GM18526 (cell line): Measurements from ENCODE around the gene RAD21L1.

Source experiments
- POLR2A ChIP-seq: IDR thresholded peaks from 3 replicates; pipeline ENCODE4 v1.6.1; 2011; ENCODE audit not compliant: insufficient read length; ENCODE audit errors: extremely low read depth

The RAD21L1 gene

DNA sequence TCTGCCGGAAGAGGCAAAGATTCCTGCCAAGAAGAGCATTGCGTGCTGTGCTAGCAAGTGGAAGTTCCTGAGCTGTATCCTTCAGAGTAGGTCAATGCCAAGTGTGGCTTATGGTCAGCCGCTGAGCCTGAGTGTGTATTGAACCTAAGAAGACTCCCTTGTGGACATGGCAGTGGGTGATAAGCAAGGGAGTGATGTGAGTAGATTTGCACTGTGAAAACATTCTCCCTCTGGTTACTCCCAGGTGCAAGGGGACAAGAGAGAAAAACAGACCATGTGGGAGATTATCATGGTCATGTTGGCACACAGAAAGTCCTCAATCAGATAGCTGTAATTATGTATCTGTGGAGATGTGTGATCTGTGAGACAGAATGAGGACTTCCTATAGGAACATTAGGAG is 35.0 kb upstream of the RAD21L1 start:
- no peak for TF ChIP-seq POLR2A

DNA sequence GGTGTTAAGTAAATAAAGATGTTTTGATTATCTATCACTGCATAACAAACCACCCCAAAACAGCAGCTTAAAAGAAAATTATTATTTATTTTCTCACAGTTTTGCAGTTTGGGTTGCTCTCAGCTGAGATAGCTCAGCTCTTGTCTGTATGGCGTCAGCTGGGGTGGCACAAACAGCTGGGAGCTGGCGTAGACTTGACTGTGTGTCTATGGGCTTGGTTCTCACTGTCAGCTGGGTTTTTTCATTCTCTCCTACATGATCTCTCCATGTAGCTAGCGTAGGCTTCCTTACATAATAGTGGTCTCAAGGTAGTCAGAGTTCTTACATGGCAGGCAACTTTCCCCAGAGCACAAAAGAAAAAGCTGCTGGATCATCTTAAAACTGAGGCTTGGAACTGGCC is 34.5 kb upstream of the RAD21L1 start:
- no peak for TF ChIP-seq POLR2A

DNA sequence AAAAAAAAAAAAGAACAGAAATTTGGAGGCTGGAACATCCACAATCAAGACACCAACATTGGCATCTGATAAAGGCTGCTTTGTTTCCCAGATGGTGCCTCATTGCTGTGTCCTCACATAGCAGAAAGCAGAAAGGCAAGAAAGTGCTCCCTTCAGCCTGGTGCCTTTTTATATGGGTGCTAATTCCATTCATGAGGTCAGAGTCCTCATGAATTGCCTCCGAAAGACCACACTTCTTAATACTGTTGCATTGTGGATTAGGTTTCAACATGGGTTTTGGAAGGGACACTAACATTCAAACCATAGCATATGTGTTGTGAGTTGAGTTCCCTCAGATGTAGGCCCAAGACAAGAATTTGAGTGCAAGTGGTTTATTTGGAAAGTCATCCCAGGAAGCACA is 30.6 kb upstream of the RAD21L1 start:
- TF ChIP-seq POLR2A, result no peak

DNA sequence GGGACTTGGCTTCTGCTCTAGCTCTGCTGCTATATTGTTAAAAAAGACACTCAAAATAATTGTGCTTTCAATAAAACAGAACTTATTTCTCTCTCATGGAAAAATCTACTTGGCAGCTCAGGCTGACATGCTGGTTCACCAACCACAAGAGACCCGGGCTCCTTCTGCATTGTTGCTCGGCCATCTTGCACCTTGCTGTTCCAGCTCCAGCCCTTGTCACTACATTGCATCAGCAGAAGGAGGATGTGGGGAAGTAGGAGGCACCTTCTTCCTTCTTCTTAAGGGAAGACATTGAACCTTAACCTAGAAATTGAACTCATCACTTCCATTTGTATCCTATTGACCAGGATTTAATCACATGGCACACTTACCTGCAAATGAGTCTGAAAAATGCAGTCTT is 29.2 kb upstream of the RAD21L1 start:
- no peak for TF ChIP-seq POLR2A

DNA sequence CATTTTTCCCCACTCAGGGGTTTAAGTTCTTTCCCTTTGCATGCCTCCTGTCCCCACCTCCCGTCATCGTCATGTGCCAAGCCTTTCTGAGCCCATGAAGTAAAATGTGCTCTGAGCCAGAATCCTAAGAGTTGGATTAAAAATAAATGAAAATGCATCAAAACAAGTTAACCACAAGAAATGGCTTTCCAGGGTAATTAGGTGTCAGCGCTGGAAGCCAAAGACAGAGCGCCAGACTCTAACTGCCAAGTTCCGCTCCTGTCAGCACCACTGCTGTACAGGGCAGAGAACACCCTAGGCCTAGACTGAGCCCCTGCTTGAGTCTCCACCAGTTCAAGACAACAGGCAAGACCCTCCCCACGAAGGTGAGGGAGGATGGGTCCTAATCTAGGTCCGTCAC is 28.0 kb upstream of the RAD21L1 start:
- no peak for TF ChIP-seq POLR2A

DNA sequence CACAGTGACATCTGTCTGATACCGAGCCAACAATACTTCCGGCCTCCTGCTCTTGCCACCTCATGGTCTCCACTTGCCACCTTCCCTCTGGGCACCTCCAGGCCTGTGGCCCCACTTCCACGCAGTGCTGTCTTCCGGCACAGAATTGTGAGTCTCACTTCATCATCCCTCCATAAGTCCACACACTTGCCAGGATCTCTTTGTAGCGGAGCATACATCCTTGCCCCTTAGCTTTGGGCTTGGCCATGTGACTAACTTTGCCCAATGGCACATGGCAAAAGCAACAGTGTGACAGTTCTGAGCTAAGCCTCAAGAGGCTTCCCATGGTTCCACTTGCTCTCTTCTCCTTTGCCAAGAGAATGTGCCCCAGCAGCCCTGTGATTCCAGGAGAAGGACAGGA is 27.1 kb upstream of the RAD21L1 start:
- TF ChIP-seq POLR2A, result no peak

DNA sequence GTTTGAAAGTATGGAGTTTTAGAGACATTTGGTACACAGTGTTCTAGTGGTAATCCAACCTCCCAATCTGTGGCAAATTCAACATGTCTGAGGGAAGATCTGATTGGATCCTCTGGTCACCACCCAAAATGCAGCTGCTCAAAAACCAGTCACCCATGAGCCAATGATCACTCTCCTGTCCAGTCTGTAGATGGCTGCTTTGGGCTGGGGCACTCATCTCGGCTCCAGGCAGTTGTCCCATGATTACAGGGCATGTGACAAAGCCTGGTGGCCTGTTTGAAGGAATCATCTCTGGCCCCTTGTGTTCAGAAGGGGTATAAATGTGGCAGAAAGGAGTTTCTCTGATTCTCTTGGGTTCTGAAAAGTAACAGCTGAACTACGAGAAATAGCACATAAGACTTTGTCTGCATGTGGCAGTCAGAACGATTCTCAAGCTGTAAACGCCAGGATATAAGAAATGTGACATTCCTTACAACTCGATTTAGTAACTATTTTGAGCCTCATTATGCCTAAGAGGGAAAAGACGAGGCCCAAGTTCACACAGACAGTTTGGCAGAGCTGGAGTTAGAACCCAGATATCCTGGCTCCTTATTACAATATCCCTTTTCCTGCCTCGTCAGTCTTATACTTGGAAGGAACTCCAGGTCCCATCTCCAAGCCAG is 26.5 kb upstream of the RAD21L1 start:
- no peak for TF ChIP-seq POLR2A

DNA sequence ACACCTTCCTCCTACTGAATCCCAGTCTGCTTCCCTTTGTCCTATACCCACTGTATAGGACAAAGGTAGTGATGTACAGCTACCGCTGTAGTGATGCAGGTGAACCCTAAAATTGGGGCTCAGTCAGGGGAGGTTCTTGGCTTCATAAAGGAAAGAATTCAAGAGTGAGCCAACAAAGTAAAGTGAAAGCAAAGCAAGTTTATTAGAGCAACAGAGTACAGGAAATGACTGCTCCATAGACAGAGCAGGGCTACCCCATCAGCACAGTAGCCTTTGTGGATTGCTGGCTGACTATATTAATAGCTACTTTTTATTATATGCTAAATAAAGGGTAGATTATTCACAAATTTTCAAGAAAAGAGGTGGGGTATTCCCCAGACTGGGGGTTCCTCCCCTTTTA is 25.9 kb upstream of the RAD21L1 start:
- TF ChIP-seq POLR2A, result no peak

DNA sequence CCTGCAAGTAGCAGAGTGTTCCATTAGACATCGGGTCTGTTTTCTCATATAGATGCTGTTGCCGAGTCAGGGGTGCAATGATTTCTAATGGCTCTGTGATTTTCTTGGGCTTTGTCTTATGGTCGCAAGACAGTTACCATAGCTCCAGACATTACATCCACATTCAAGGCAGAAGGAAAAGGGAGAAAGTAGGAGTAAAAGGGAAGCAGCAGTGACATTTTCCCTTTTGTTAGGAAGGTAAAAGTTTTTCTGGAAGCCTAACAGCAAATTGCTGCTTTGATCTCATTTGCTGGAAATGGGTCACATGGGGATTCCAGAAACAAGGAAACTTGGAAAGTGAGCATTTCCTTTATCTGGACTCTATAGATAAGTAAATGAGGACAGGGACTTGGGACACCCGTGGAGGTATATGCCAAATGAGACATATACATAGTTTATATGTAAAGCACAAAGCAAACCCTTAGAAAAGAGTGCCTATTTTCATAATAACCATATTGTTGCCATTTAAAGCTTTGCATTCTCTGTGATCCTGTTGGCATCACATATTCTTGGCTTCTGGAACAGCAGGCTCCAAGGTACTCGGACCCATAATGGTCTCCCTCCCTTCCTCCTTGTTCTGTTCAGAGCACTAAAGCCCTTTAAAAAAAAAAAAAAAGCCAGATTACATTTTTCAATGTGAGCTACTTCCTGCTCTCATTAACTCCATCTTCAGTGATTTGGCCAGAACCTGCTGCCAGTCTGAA is 22.9 kb upstream of the RAD21L1 start, which contains the start of gene C20orf202:
Gene C20orf202, plus strand, starts transcription at position 693 of the 743 bp plus-strand sequence. CDS start 132 bp downstream, outside the sequence.
- no peak for TF ChIP-seq POLR2A

DNA sequence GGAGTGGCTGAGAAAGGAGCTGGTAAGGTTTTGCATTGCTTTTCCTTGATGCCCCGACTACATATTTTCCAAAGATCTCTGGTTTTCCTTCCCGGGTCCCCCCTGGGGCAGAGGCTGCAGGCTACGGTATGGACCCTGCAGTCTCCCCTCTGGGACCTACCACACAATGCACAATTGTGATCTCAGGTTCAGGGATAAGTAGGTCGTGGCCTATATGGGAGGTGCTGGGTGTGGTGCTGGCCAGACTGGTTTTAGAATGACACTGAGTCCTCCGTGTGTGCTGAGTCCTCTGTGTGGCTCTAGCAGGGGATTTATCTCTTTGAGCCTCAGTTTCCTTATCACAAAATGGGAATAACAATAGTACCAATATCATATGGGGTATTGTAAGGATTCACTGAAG is 22.2 kb upstream of the RAD21L1 start:
- no peak for TF ChIP-seq POLR2A

DNA sequence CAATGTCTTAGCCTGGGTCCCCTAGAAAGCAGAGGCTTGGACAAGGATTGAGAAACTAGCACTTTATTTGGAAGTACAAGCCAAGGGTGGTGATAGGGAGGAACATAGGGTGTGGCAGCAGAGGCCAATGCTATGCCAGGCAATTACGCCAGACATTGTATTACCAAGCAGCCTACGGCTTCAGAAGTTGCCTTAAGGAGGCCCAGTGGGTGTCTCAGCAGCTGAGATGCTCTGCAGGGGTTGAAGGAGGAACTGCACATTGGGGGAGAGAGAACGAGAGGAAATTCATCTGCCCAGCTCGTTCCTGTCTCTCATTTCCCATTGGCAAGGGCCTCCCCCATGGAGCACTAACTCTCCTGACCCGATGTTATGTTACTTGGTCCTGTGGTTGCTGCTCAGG is 21.7 kb upstream of the RAD21L1 start:
- no peak for TF ChIP-seq POLR2A

DNA sequence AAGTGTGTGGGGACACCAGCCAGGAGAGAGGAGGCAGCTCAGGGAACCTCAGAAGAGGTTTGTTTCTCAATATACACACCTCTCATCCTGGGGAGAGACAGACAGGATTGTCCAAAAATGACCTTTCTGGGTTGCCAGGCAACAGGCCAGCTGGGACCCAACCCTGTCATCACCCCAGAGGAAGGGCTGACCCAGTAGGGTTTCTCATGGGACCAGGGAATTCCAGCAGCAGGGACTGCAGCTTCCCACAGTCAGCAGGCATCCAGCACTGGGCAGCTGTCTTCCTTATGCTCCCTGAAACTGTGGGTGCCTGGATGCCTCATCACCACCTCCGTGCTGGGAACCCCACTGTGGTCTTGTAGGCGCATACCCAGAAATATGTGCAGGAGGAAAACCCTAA is 21.3 kb upstream of the RAD21L1 start:
- TF ChIP-seq POLR2A, result no peak

DNA sequence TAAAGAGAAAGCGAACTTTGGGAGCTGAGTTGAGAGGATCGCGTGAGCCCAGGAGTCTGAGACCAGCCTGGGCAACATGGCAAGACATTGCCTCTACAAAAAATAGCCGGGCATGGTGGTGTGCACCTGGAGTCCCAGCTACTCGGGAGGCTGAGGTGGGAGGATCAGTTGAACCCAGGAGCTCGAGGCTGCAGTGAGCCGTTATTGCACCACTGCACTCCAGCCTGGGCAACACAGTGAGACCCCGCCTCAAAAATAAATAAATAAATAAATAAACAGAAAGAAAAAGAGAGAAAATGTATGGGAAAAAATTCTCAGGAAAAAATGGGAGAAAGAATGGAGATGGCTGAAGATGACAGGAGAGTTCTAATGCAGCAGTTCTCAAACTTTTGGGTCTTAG is 20.0 kb upstream of the RAD21L1 start:
- TF ChIP-seq POLR2A, result no peak

DNA sequence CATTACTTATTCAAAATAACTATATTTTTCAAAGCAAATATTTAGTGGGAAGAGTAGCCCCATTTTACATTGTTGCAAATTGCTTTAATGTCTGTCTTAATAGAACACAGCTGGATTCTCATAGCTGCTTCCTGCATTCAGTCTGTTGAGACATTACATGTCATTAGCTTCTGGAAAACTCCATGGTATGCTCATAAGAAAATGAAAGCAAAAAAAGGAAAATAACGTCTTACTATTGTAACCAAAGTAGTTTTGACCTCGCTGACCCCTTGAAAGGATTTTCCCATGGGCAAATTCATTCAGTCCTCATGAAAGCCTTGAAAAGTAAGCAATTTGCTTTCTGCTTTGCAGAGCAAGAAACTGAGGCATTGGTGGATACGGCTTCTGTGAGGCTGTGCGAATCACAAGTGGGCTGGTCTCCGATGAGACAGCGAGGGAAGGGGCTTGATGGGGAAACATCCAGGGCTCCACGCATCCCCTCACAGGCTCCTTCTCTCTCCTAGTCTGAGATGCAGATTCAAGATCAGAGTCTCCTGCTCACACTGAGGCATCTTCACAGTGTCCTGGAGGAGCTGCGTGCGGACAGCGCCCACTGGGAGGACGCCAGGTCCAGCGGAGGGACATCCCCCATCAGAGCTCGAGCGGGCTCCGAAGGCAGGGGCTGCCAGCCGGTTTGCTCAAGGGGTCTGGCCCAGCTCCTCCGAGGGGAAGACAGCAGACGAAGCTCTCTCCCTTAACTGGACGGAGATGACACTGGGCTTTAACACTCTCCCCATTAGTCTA is 19.3 kb upstream of the RAD21L1 start:
- no peak for TF ChIP-seq POLR2A

DNA sequence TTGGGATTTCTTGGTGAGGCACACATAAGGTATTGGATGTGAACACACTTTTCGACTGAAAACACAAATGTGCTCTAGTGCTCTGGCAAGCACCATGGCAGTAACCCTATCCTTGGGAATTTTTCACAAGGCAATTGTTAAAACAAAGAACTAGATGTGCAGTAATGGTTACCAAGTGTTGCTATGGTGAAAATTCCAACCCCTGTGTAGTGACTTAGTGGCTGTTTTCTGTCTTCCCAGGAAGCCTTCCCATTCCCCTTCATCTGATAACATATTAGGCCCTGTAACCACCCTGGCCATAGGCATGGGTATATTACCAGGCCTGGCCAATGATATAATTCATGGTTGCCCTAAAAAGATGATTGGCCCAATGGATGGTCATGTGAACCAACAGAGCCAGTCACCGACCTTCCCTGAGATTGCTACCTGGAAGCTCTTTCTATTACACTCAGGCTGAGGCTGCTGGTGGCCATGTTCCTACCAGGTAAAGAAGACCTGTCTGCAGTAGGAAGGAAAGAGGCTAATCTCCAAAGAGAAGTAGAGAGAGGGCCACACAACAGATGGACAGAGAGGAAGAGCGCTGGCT is 18.5 kb upstream of the RAD21L1 start:
- TF ChIP-seq POLR2A, result no peak
